HUDEP-2 (cell line): ENCODE data around the gene WAPL.
A peak's percentile ranks its signal among the peaks of the same experiment; 100 is the strongest.

Experiments used
- DNase-seq, 76 experiments: peaks; one replicate each; lab custom pipeline; 2025; ENCODE audit not compliant: unreplicated experiment in 76 of 76; lab: John Stamatoyannopoulos, UW

Gene WAPL

GRCh38 chr10:86480571-86480970 lies 41.0 kb downstream of the WAPL start:
- no peak for DNase-seq

- no peak for DNase-seq
Measured at GRCh38 chr10:86472061-86472460, 49.5 kb downstream of the WAPL start.

GRCh38 chr10:86461963-86462804 lies 59.4 kb downstream of the WAPL start:
- DNase-seq, result no peak

- DNase-seq, result no peak
Measured at GRCh38 chr10:86451604-86451960, 70.0 kb downstream of the WAPL start.

DNA sequence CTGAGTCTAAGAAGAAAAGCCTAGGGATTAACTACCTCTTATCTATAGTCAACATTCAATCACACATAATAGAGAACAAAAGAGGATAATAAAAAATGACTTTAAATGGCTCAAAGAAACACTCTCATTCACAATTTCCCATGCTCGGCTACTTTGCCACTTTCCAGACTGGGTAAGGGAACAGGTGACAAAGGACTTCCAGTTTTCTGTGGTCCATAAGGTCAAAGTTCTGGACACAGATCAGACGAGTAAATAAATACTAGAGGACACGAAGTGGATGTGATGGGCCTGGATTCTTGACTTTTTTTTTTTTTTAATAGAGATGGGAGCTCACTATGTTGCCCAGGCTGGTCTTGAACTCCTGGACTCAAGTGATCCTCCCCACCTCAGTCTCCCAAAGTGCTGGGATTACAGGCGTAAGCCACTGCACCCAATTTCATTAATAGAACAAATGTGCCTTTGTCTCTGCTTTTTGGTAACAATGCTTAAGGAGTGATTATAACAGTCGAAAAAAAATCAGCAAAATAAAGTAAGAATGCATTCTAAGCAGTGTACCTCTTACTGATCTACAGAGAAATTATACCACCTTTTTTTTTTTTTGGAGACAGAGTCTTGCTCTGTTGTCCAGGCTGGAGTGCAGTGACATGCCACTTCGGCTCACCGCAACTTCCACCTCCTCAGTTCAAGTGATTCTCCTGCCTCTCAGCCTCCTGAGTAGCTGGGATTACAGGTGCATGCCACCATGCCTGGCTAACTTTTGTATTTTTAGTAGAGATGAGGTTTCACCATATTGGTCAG lies 70.6 kb downstream of the WAPL start:
- DNase-seq, result no peak

- DNase-seq, result no peak
Measured at GRCh38 chr10:86449926-86450558, 71.5 kb downstream of the WAPL start.

- DNase-seq, result no peak
Measured at GRCh38 chr10:86447432-86447831, 74.2 kb downstream of the WAPL start.

DNA sequence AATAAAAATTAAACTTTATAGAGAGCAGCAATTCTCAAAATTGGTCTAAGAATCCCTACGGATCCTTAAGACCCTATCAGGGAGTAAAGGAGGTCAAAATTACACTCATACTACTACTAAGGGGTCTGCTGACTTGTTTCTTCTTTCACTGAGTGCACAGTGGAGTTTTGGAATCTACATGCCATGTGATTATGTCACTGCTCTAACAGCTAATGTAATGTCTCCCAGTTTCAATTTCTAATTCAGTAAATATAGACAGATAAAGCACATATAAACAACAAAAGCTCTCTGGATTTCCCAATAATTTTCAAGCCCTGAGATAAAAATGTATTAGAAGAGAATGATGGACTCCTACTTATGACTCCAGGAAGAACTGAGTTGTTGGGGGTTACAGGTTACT lies 74.6 kb downstream of the WAPL start:
- no peak for DNase-seq

DNA sequence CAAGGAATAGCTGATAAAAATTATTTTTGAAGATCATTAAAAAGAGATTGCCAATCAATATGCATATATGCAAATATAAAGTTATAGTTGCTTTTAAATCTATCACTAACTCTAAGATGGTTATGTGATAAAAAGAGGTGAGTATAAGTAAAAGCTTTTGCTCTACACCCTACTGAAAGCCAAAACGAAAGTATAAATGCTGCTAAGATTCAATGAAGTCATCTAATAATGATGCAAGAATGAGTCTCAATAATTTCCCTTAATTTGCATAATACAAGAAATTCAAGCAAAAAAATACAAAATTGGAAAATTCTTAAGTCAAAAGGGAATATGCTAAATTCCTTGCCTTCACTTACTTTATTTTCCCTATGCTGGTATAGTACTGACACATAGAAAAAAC lies 75.2 kb downstream of the WAPL start:
- DNase-seq, result no peak

GRCh38 chr10:86443936-86444335 lies 77.7 kb downstream of the WAPL start:
- no peak for DNase-seq

DNA sequence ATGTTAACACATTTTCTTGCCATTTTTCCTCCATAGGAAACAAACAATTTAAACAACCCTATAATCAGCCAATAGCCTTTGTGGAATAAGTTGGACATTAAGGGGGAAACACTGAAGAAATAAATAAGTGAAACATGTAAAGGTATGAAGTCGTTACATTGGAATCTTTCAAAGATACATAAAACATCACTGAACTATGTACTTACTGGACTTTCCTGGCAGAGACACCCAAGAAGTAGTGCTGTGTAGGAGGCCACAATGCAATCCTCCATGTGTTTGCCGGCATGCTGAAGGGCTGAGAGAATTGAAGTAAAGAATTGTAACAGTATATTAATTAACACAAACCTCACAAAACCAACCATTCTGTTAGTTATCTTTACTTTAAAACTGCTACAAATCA lies 78.5 kb downstream of the WAPL start:
- no peak for DNase-seq

- DNase-seq, result no peak
Measured at GRCh38 chr10:86440874-86441843, 80.4 kb downstream of the WAPL start.

- DNase-seq, result peak in 5 of 76 experiments; percentile 1 to 18 (median 3)
Measured at GRCh38 chr10:86439544-86439943, 82.0 kb downstream of the WAPL start.

- DNase-seq, result no peak
Measured at GRCh38 chr10:86438091-86438749, 83.4 kb downstream of the WAPL start.

DNA sequence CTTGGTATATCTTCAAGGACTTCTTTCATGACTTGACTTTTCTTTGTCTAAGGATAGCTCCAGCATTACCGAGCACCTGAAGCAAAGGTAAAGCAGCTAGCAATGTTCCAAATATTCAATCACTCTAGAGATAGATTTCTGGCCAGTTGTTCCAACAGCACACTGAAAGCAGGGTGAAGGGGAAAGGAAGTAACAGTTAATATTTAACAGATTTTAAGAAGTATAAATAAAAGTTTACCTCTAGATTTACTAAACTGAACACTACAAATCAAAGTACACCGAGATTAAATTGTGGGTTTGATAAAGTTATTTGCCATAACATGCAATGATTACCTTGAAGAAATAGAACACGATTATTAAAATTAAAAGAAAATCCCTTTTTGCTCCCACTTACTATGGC lies 84.1 kb downstream of the WAPL start:
- no peak for DNase-seq

GRCh38 chr10:86436963-86437362 lies 84.6 kb downstream of the WAPL start:
- DNase-seq, result no peak

GRCh38 chr10:86434656-86435055 lies 86.9 kb downstream of the WAPL start:
- no peak for DNase-seq

- no peak for DNase-seq
Measured at GRCh38 chr10:86423739-86424138, 97.9 kb downstream of the WAPL start.

GRCh38 chr10:86419101-86419500 lies 102.5 kb downstream of the WAPL start:
- no peak for DNase-seq

GRCh38 chr10:86415583-86415982 lies 106.0 kb downstream of the WAPL start:
- DNase-seq, result no peak
